Chondrocyte (in vitro differentiated cells): ENCODE data around the gene PBOV1. TPM values are rescaled to one million over a fixed set of nuclear protein-coding genes. Genes with fewer than 3 reads are reported as not detected.

Experiments
- DNase-seq: peaks from one replicate; pipeline ENCODE4 v3.0.0; 2021; ENCODE audit warnings: mixed read lengths, low spot score
- H3K27ac Mint-ChIP-seq: one replicate; pipeline ENCODE4 v1.8.0; 2021; ENCODE audit warnings: mild to moderate bottlenecking, moderate library complexity, mixed read lengths; ENCODE audit not compliant: unreplicated experiment
- H3K27me3 Mint-ChIP-seq: 2 replicates; pipeline ENCODE4 v1.8.0; 2021; ENCODE audit warnings: low read depth, mixed read lengths
- H3K36me3 Mint-ChIP-seq: 2 replicates; pipeline ENCODE4 v1.8.0; 2021; ENCODE audit warnings: low read depth, mixed read lengths
- H3K4me1 Mint-ChIP-seq: 2 replicates; pipeline ENCODE4 v1.8.0; 2021; ENCODE audit warnings: low read depth, mild to moderate bottlenecking, mixed read lengths
- H3K4me3 Mint-ChIP-seq: one replicate; pipeline ENCODE4 v1.8.0; 2021; ENCODE audit warnings: mild to moderate bottlenecking, moderate library complexity, mixed read lengths; ENCODE audit not compliant: unreplicated experiment
- H3K9me3 Mint-ChIP-seq: 2 replicates; pipeline ENCODE4 v1.8.0; 2021; ENCODE audit warnings: low read depth, mixed read lengths
- total RNA-seq: library from RNA; stranded (reverse); gene quantifications from 3 replicates; pipeline ENCODE4 v1.2.1, GENCODE V29; 2021
- TF ChIP-seq, protein P1 (sequence below): fragments of 200-600 bp; sonication (generic); IDR thresholded peaks from 2 replicates; pipeline ENCODE4 v1.5.0; 2021; ENCODE audit warnings: antibody characterized with exemption, mild to moderate bottlenecking, moderate library complexity

Gene PBOV1
- total RNA-seq, 1 donor from 2014 or later: not detected

DNA sequence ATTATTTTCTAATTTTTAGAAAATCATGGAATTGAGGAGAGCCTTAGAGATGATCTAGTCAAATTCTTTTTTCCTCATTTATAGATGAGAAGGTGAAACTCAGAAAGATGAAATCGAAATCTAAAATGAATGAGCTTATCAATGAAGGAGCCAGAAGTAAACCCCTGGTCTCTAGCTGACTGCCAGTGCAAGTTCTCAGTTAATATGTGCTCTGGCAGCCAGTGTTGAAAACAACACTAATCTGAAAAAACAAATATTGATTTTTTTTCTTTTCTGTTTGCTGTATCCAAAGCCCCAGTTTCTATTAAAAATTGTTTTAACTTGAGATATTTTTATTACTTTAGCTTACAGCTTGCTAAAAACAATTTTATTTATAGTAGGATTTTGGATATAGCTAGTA lies 21.5 kb upstream of the PBOV1 start:
- TF ChIP-seq, protein P1, sequence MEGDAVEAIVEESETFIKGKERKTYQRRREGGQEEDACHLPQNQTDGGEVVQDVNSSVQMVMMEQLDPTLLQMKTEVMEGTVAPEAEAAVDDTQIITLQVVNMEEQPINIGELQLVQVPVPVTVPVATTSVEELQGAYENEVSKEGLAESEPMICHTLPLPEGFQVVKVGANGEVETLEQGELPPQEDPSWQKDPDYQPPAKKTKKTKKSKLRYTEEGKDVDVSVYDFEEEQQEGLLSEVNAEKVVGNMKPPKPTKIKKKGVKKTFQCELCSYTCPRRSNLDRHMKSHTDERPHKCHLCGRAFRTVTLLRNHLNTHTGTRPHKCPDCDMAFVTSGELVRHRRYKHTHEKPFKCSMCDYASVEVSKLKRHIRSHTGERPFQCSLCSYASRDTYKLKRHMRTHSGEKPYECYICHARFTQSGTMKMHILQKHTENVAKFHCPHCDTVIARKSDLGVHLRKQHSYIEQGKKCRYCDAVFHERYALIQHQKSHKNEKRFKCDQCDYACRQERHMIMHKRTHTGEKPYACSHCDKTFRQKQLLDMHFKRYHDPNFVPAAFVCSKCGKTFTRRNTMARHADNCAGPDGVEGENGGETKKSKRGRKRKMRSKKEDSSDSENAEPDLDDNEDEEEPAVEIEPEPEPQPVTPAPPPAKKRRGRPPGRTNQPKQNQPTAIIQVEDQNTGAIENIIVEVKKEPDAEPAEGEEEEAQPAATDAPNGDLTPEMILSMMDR: no peak
- Mint-ChIP-seq H3K9me3 (no peaks in the 10 kb centered on the region), H3K4me1 (peaks cover 23% of the 10 kb centered on the region), H3K27me3 (no peaks in the 10 kb centered on the region), H3K4me3 (no peak overlapping the region), H3K36me3 (no peaks in the 10 kb centered on the region), H3K27ac (no peak overlapping the region)
- DNase-seq: no peak

GRCh38 chr6:138238368-138238767 lies 20.1 kb upstream of the PBOV1 start:
- H3K9me3 Mint-ChIP-seq: no peaks in the 10 kb centered on the region
- no peaks in the 10 kb centered on the region for H3K27me3 Mint-ChIP-seq
- no peaks in the 10 kb centered on the region for H3K36me3 Mint-ChIP-seq
- H3K4me3 Mint-ChIP-seq: no peak overlapping the region
- TF ChIP-seq, protein P1: no peak
- DNase-seq: no peak
- no peak overlapping the region for H3K27ac Mint-ChIP-seq
- H3K4me1 Mint-ChIP-seq: peaks cover 30% of the 10 kb centered on the region

- Mint-ChIP-seq H3K4me3 (no peak overlapping the region), H3K36me3 (no peaks in the 10 kb centered on the region), H3K9me3 (no peaks in the 10 kb centered on the region), H3K4me1 (peaks cover 30% of the 10 kb centered on the region), H3K27me3 (no peaks in the 10 kb centered on the region), H3K27ac (no peak overlapping the region)
- no peak for DNase-seq
- TF ChIP-seq, protein P1: no peak
Measured at GRCh38 chr6:138237463-138237862, 19.2 kb upstream of the PBOV1 start.

- Mint-ChIP-seq H3K4me1 (peaks cover 24% of the 10 kb centered on the region), H3K4me3 (no peak overlapping the region), H3K9me3 (no peaks in the 10 kb centered on the region), H3K27ac (no peak overlapping the region), H3K36me3 (no peaks in the 10 kb centered on the region), H3K27me3 (no peaks in the 10 kb centered on the region)
- TF ChIP-seq, protein P1: no peak
- DNase-seq: no peak
Measured at GRCh38 chr6:138235693-138236092, 17.4 kb upstream of the PBOV1 start.

DNA sequence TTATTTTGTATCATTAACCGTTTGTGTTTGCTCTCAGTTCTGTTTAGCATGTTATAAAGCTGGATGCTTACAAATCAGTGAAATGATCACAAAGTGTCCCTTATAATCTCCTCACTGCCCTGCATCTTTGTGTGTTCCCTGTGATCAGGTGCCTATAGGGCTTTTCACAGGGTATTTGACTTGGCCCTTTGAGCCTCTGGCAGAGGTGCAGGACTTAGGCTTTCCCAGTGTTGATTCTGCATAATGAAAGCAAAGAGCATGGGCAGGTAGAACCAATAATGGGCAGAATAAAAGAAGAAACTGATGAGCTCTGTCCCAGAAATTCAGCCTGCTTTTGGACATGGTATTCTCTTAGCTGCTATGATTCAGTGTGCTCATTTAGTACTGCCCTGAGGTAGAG lies 16.9 kb upstream of the PBOV1 start:
- no peaks in the 10 kb centered on the region for H3K9me3 Mint-ChIP-seq
- H3K27ac Mint-ChIP-seq: no peak overlapping the region
- no peaks in the 10 kb centered on the region for H3K27me3 Mint-ChIP-seq
- peaks cover 19% of the 10 kb centered on the region for H3K4me1 Mint-ChIP-seq
- no peaks in the 10 kb centered on the region for H3K36me3 Mint-ChIP-seq
- H3K4me3 Mint-ChIP-seq: no peak overlapping the region
- TF ChIP-seq, protein P1: no peak
- no peak for DNase-seq
